Measurements from ENCODE around the gene CKLF. TPM values are rescaled to one million over a fixed set of nuclear protein-coding genes. Genes with fewer than 3 reads are reported as not detected.

Gene CKLF
- total RNA-seq, 2 experiments from 2014 or later = 124 to 132 TPM

DNA sequence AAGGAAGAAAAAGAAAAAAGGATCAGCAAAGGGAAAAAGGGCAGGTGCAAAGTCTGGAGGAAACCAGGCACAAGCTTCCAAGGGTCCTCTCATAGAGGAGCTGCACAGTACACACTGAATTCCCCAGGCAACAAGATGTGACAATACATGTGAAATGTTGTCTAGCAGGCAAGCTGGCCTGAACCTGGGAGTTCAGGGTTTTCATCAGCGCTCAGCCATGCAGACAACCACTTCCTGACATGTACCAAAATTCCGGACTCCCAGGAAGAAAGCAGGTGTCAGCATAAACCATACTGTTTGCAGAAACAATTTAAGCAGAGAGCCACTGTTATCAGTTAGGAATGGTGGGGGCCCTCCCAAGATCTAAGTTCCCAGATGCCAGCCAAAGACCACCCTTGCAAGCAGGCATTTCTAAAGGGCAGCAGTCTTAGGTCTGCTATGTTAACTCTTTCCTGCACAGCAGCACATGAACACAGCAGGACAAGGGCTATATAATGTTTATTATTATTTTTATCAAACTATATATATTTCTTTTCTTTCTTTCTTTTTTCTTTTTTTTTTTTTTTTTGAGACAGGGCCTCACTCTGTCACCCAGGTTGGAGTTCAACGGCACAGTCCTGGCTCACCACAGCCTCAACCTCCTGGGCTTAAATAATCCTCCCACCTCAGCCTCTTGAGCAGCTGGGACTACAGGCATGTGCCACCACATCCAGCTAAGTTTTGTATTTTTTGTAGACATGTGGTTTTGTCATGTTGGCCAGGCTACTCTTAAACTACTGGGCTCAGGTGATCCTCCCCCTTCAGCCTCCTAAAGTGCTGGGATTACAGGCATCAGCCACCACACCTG is 12.5 kb upstream of the CKLF start:
- Mint-ChIP-seq H3K36me3 (ENCODE audit: low read depth) (no peaks in the 10 kb centered on the region), H3K4me1 (peaks cover 20% of the 10 kb centered on the region), H3K9me3 (no peaks in the 10 kb centered on the region), H3K27ac (peak overlapping the region; percentile 15), H3K4me3 (no peak overlapping the region), H3K27me3 (no peaks in the 10 kb centered on the region)
- CTCF ChIA-PET = interaction anchor here (0.6 to 1.3 kb wide), 5 partner anchors 8 to 31 kb away, joined by 3 to 4 read pairs (median 3); no protein-coding TSS in a partner anchor
- DNase-seq = no peak
- POLR2A ChIA-PET = interaction anchor here (0.7 kb wide), 1 partner anchor 37 kb away, joined by 3 read pairs; no protein-coding TSS in a partner anchor

DNA sequence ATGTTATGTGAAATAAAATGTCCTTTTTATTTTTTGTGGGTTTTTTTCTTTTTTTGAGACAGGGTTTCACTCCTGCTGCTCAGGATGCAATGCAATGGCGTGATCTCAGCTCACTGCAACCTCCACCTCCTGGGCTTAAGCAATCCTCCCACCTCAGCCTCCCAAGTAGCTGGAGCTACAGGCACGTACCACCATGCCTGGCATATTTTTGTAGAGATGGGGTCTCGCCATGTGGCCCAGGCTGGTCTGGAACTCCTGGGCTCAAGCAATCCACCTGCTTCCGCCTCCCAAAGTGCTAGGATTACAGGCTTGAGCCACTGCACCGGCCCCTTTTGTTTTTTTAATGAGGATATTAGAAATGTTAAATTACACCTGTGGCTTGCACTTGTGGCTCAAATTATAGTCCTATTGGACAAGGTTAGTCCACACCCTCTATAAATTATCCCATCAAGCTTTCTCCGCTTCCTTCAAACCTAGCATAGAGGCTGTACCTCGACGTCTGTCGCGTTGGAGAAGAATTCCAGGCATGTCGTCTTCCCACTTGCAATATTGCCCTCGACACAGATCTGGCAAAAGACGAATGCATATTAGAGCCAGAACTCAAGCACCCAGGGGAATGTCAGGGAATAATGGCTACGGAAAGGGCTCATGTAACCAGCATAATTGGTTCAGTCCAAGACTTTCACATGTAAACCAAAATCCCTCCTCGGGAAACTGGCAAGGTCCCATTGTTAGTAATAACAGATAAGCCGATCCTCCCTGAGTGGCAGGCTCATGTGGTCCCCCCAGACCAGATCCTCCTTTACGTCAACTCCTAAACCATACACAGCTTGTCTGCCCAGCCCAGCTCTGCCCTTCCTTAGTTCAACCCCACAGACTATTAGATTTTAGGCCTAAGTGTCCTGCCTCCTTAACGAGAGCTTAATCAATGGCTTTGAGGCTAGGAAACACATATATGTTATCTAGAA is 10.7 kb upstream of the CKLF start:
- ChIA-PET CTCF (interaction anchor here (1.2 to 2.5 kb wide), 2 partner anchors 10 to 12 kb away, joined by 3 to 13 read pairs; partner anchors contain the start of genes CKLF and TK2), POLR2A (no interaction called here)
- Mint-ChIP-seq H3K36me3 (ENCODE audit: low read depth) (no peaks in the 10 kb centered on the region), H3K9me3 (no peaks in the 10 kb centered on the region), H3K27me3 (no peaks in the 10 kb centered on the region), H3K4me3 (no peak overlapping the region), H3K4me1 (peaks cover 29% of the 10 kb centered on the region), H3K27ac (no peak overlapping the region)
- DNase-seq = no peak

DNA sequence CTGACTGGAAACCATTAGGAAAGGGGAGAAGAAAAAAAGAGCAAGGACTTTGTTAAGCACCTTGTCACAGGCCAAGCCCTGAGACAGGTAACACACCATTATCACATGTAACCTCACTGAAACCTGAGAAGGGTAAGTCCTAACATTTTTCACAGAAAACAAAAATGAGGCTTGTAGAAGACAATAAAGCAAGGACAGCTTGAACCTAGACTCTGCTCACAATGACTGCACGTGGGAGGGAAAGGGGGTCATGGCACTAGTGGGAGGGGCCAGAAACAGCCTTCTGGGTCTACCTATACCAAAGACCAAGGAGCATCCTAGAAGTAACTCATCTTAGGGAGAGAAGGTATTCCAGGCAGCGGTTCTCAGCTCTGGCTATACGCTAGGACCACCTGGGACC is 10.0 kb upstream of the CKLF start:
- no peak overlapping the region for H3K27ac Mint-ChIP-seq
- peaks cover 33% of the 10 kb centered on the region for H3K4me1 Mint-ChIP-seq
- no peak for DNase-seq
- H3K27me3 Mint-ChIP-seq = no peaks in the 10 kb centered on the region
- H3K9me3 Mint-ChIP-seq = no peaks in the 10 kb centered on the region
- no peaks in the 10 kb centered on the region for H3K36me3 Mint-ChIP-seq (ENCODE audit: low read depth)
- ChIA-PET POLR2A (no interaction called here), CTCF (interaction anchor here (1.2 to 2.5 kb wide), 3 partner anchors 9 to 20 kb away, joined by 3 to 13 read pairs (median 5); partner anchors contain the start of genes CKLF and TK2)
- H3K4me3 Mint-ChIP-seq = no peak overlapping the region

DNA sequence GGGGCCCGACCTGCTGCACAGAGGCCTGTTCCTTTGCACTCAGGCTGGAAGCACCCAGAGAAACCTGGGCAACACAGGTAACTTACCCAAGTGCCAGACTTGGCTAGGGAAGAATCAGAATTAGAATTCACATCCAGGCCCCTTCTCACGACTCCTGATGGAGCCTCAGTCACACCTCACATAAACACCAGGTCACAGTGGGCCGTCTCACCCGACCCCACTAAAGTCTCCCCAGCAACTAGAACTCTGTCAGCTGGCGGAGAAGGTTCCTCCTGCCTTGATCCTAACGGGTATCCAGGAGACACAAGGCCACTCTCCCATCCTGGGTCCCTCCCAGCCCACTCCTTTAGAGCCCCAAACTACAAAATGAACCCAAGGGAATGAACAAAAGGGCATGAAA is 8.8 kb upstream of the CKLF start:
- Mint-ChIP-seq H3K4me3 (no peak overlapping the region), H3K27ac (no peak overlapping the region), H3K4me1 (peaks cover 43% of the 10 kb centered on the region), H3K9me3 (no peaks in the 10 kb centered on the region), H3K27me3 (no peaks in the 10 kb centered on the region), H3K36me3 (ENCODE audit: low read depth) (no peaks in the 10 kb centered on the region)
- ChIA-PET CTCF (interaction anchor here (0.9 to 1.4 kb wide), 5 partner anchors 10 to 28 kb away, joined by 3 to 5 read pairs (median 4); no protein-coding TSS in a partner anchor), POLR2A (no interaction called here)
- no peak for DNase-seq

DNA sequence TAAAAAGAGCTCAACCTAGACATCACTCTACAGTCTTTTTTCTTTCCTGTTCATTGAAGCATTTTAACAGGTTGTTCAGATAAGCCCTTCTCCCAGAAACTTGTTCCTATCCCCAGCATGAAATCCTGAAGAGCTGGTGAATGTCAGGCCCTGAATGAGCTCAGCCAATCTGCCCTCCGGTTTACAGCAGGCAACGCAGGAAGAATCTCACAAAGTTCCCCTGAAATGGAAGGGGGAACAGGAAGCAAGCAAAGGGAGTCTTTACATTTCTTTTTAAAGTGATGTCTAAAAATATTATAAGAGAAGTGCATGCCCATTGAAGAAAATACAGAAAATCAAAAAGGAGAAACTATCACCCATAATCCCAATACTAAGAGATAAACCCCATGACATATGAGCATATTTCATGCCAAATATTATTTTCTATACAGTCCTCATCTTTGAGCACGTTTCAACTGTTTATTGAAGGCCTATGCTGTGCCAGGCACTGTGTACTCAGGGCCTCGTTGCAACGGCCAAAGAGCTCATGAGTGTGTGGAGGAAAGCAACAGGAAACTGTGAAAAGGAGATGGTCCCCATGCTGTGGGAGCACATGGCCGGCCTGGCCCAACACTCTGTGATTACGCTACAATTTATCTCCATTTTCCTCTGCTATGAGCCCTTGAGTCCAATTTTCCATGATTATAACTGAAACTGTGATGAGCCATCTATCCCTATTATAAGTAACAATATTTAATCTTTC is 8.2 kb upstream of the CKLF start:
- DNase-seq = no peak
- ChIA-PET POLR2A (no interaction called here), CTCF (interaction anchor here (0.9 to 1.4 kb wide), 2 partner anchors 11 to 13 kb away, joined by 3 to 4 read pairs; no protein-coding TSS in a partner anchor)
- Mint-ChIP-seq H3K36me3 (ENCODE audit: low read depth) (no peaks in the 10 kb centered on the region), H3K9me3 (no peaks in the 10 kb centered on the region), H3K4me1 (peaks cover 47% of the 10 kb centered on the region), H3K27ac (no peak overlapping the region), H3K4me3 (no peak overlapping the region), H3K27me3 (no peaks in the 10 kb centered on the region)

DNA sequence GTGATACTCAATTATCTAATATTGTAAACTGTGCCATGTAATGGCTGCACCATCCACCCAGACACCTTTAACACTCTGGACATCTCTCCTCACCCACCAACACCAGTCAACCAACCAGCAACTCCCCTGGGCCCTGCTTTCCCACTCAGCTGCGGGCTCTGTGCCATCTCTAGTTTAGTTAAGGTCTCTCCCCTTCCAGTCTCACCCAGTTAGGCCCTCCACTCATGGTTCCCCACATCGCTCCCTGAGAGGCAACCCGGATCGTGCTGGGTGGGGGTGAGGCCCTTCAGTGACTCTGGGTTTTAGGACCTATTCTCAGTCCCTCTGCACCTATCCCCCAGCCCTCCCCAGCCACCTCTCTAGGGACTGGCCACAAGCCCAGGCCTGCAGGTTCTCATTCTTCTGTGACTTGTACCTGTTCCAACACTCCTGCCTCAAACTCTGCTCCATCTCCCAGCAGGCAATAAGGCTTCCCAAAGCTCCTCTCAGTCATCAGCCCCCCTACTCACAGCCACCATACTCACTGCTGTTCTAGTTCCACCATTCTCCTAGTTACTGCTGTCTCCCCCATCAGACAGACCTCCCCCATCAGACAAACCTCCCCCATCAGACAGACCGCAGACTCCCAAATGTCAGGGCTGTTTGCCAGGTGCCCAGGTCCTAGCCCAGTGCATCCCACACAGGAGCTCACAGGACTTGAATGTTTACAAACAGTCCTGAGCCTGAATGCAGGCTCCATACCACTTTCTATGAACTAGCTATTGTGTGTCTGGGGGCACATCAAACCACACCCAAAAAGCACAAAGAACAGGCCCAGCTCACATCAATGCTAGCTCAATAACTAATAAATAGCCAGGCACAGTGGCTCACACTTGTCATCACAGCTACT is 5.0 kb upstream of the CKLF start:
- no peak for DNase-seq
- Mint-ChIP-seq H3K4me3 (no peak overlapping the region), H3K9me3 (no peaks in the 10 kb centered on the region), H3K36me3 (ENCODE audit: low read depth) (peaks cover under 1% of the 10 kb centered on the region), H3K4me1 (peaks cover 54% of the 10 kb centered on the region), H3K27me3 (no peaks in the 10 kb centered on the region), H3K27ac (peak overlapping the region; percentile 19)
- ChIA-PET POLR2A (interaction anchor here (0.7 kb wide), 1 partner anchor 1544 kb away, joined by 8 read pairs; no protein-coding TSS in a partner anchor), CTCF (interaction anchor here (0.8 to 2.9 kb wide), 6 partner anchors 8 to 32 kb away, joined by 3 to 11 read pairs (median 5); partner anchors contain the start of gene CMTM2)

DNA sequence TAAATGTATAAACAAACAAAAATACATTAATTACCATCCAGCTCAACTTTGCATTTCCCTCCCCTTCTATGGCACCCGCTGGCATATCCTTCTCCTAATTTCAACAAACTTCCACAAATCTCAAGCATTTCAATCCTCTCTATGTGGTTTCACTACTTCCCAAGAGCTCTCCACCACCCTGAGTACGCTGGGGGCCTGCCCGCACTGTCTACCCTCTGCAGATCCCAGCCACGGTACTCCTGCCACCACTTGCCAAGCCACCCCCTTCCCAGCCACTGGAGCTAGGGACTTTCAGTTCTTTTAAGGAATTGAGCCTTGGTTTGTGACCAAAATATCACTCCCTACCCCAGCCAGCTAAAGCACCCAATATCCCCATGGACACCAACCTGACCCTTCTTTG is 4.3 kb upstream of the CKLF start:
- peaks cover 60% of the 10 kb centered on the region for H3K4me1 Mint-ChIP-seq
- H3K4me3 Mint-ChIP-seq = no peak overlapping the region
- POLR2A ChIA-PET = no interaction called here

DNA sequence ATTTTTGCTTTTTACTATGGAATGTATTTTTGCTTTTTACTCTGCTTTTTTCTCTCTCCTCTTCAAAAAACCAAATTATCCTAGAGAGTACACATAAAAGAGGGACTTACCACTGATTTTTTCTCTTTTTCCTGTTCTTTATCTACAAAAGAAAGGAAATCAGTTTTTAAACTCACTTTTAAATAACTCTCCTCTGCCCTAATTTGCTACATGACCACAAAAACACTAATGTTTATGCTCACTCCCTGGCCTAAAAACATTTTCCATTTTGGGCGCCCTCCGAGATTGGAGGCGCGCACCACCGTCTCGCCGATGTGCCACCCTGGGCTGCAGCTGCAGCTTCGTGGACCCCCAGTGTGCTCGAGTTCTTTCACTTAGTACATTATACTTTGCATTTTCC is 3.5 kb upstream of the CKLF start:
- ChIA-PET POLR2A (no interaction called here), CTCF (interaction anchor here (1.3 to 2.3 kb wide), 3 partner anchors 13 to 31 kb away, joined by 5 to 11 read pairs (median 6); partner anchors contain the start of gene CMTM2)
- Mint-ChIP-seq H3K27me3 (no peaks in the 10 kb centered on the region), H3K27ac (peak overlapping the region; percentile 87), H3K4me3 (peak overlapping the region; percentile 67), H3K4me1 (peaks cover 67% of the 10 kb centered on the region), H3K9me3 (no peaks in the 10 kb centered on the region), H3K36me3 (ENCODE audit: low read depth) (peaks cover 14% of the 10 kb centered on the region)
- no peak for DNase-seq

More for the DNA sequence above, 4.3 kb upstream of the CKLF start:
- H3K9me3 Mint-ChIP-seq = no peaks in the 10 kb centered on the region
- CTCF ChIA-PET = interaction anchor here (0.5 to 2.9 kb wide), 8 partner anchors 9 to 69 kb away, joined by 3 to 11 read pairs (median 4); partner anchors contain the start of gene CMTM2
- no peaks in the 10 kb centered on the region for H3K27me3 Mint-ChIP-seq
- peak overlapping the region; percentile 7 for H3K27ac Mint-ChIP-seq
- DNase-seq = no peak
- H3K36me3 Mint-ChIP-seq (ENCODE audit: low read depth) = peaks cover 6% of the 10 kb centered on the region

DNA sequence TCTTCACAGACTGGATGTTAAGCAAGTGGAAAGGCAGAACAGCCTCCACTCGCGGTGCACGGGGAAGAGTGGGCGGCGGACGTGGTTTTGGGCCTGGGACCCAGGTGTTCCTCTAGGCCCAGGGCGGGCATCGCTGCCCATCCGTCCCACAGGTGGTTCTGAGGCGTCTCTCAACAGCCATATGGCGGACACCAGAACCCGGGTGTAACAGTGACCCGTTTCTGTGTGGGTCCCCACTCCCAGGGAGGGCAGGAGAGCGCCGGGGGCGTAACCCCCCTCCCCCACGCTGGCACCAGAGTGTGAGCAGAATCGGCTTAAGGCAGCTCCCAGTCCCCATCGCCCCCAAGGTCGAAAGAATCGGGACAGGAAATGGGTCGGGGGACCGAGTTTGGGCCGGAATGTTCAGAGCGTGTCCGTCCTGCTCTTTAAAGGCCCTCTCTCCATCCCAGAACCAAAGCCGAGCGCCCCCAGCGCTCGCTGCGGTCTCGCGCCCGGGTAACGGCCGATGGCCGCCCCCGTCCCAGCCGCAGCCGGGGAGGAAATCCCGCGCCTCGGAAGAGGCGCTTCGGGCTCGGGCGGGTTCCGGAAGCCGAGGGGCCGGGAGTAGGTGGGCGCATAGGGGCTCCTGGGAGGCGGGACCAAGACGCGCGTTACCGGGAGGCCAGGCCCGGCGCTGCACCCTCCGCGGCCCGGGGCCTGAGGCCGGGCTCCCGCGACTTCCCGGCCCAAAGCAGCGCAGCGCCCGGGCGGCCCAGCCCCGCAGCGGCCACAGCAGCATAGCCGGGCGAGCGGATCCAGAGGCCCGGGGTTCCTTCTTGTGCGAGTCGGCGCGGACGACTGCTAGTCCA is 2.9 kb upstream of the CKLF start, which contains the start of gene TK2:
Gene TK2, minus strand, starts transcription at position 839 of the 848 bp plus-strand sequence. Its CDS starts 61 bp downstream, at position 778.
- ChIA-PET POLR2A (no interaction called here), CTCF (interaction anchor here (2.0 to 3.9 kb wide), 3 partner anchors 8 to 26 kb away, joined by 5 to 29 read pairs (median 13); no protein-coding TSS in a partner anchor)
- Mint-ChIP-seq H3K9me3 (no peaks in the 10 kb centered on the region), H3K36me3 (ENCODE audit: low read depth) (peaks cover 20% of the 10 kb centered on the region), H3K27ac (peak within 1 kb of the TSS; percentile 95), H3K4me3 (peak within 1 kb of the TSS; percentile 96), H3K27me3 (no peaks in the 10 kb centered on the region), H3K4me1 (peaks cover 71% of the 10 kb centered on the region)
- peak; percentile 47 for DNase-seq

DNA sequence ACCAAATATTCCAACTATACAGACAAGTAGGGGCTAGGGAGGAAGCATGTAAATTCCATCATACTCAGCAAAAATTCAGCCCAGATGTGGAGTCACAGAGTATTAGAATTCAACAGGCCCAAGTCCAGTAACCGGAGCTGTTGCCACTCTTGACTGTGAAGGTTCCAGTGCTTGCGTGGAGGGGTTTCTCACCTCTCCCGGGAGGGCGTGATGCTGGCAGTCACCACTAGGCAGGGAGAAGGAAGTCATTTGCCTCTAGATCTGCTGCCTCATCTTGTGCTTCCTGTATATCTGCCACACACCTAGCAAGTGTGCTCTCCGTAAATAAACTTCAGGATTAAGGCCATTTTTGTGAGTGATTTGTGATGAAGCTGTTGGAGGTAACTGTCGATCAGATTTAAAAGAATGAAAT is 1.0 kb upstream of the CKLF start:
- peaks cover 36% of the 10 kb centered on the region for H3K36me3 Mint-ChIP-seq (ENCODE audit: low read depth)
- H3K4me1 Mint-ChIP-seq = peaks cover 79% of the 10 kb centered on the region
- DNase-seq = peak; percentile 66
- ChIA-PET CTCF (interaction anchor here (0.6 to 3.9 kb wide), 18 partner anchors 9 to 144 kb away, joined by 3 to 29 read pairs (median 4); partner anchors contain the start of gene CMTM3), POLR2A (interaction anchor here (0.7 to 1.0 kb wide), 3 partner anchors 12 to 1174 kb away, joined by 3 to 4 read pairs (median 3); no protein-coding TSS in a partner anchor)
- H3K27ac Mint-ChIP-seq = peak overlapping the region; percentile 95
- H3K4me3 Mint-ChIP-seq = peak overlapping the region; percentile 96
- no peaks in the 10 kb centered on the region for H3K27me3 Mint-ChIP-seq
- no peaks in the 10 kb centered on the region for H3K9me3 Mint-ChIP-seq
